A673 (cell line): ENCODE measurements around the gene FCHSD2. TPM values are rescaled to one million over a fixed set of nuclear protein-coding genes. Genes with fewer than 3 reads are reported as not detected.

Experiments
- BruUV-seq: library from RNA; stranded (reverse); fragments of 400-500 nt; replicated peaks from 2 replicates; lab custom pipeline; 2021; lab: Mats Ljungman, UMichigan
- CTCF ChIA-PET: fragments of 300-600 bp; sonication (Branson Sonifier 250); formaldehyde crosslinking; loops from one replicate; lab custom pipeline; 2022; ENCODE audit warnings: antibody characterized with exemption; lab: Charles Lee
- POLR2A ChIA-PET: fragments of 300-600 bp; sonication (Branson Sonifier 250); formaldehyde crosslinking; loops from one replicate; lab custom pipeline; 2022; ENCODE audit warnings: antibody characterized with exemption; ENCODE audit not compliant: low non-redundant PET; lab: Charles Lee
- DNase-seq: peaks from one replicate; pipeline ENCODE4 v3.0.0-alpha.2; 2015; ENCODE audit warnings: low spot score
- H3K27ac ChIP-seq: fragments of 200-600 bp; sonication (generic); 2 replicates; pipeline ENCODE4 v1.5.1; 2016; ENCODE audit warnings: mixed run types, low read depth, mild to moderate bottlenecking, mixed read lengths, antibody characterized with exemption, low read length; ENCODE audit not compliant: poor library complexity, severe bottlenecking
- H3K27me3 ChIP-seq: fragments of 200-600 bp; sonication (generic); replicated peaks from 2 replicates; pipeline ENCODE4 v1.6.1; 2017; ENCODE audit warnings: mixed run types, low read depth, mild to moderate bottlenecking, mixed read lengths, antibody characterized with exemption, low read length; ENCODE audit not compliant: insufficient read depth, poor library complexity
- H3K36me3 ChIP-seq: fragments of 200-600 bp; sonication (generic); 2 replicates; pipeline ENCODE4 v1.6.1; 2016; ENCODE audit warnings: mixed run types, mild to moderate bottlenecking, mixed read lengths, antibody characterized with exemption, low read length; ENCODE audit not compliant: insufficient read depth, poor library complexity, severe bottlenecking
- H3K4me1 ChIP-seq: fragments of 200-600 bp; sonication (generic); 2 replicates; pipeline ENCODE4 v1.6.1; 2017; ENCODE audit warnings: mixed run types, mild to moderate bottlenecking, mixed read lengths, antibody characterized with exemption, low read length; ENCODE audit not compliant: insufficient read depth, poor library complexity, severe bottlenecking
- H3K4me3 ChIP-seq: fragments of 200-600 bp; sonication (generic); 2 replicates; pipeline ENCODE4 v1.5.1; 2016; ENCODE audit warnings: low read depth, mixed run types, mild to moderate bottlenecking, mixed read lengths, low read length; ENCODE audit not compliant: poor library complexity, severe bottlenecking
- H3K9me3 ChIP-seq: fragments of 200-600 bp; sonication (generic); 2 replicates; pipeline ENCODE4 v1.6.1; 2016; ENCODE audit warnings: mixed run types, low read depth, mild to moderate bottlenecking, mixed read lengths, antibody characterized with exemption, low read length; ENCODE audit not compliant: poor library complexity, severe bottlenecking
- CTCF ChIP-seq: fragments of 300-800, 200-600 bp; sonication (generic); conservative IDR thresholded peaks from 2 replicates; pipeline ENCODE4 v1.5.1; 2017; ENCODE audit warnings: low read depth, mild to moderate bottlenecking, antibody characterized with exemption, low read length, moderate library complexity, mixed read lengths
- EZH2 ChIP-seq: fragments of 200-600 bp; sonication (generic); IDR thresholded peaks from 2 replicates; pipeline ENCODE4 v1.6.1; 2017; ENCODE audit warnings: borderline replicate concordance, low read depth, mild to moderate bottlenecking, mixed read lengths, antibody characterized with exemption, low read length; ENCODE audit not compliant: poor library complexity, severe bottlenecking
- intact Hi-C: fragments of 100-400 bp; cut with micrococcal nuclease; formaldehyde crosslinking; loops from one replicate; pipeline ENCODE4 v1.10.0; 2022; ENCODE audit not compliant: unreplicated experiment
- total RNA-seq: library from RNA; stranded (reverse); gene quantifications from 2 replicates; pipeline ENCODE4 v1.2.3, GENCODE V29; 2021

The FCHSD2 gene
- total RNA-seq, 1 experiment from 2014 or later = 44.7 TPM

- Histone ChIP-seq H3K9me3 (no peaks in the 10 kb centered on the region), H3K36me3 (no peaks in the 10 kb centered on the region), H3K4me1 (no peaks in the 10 kb centered on the region), H3K27me3 (no peaks in the 10 kb centered on the region), H3K4me3 (no peak overlapping the region), H3K27ac (no peak overlapping the region)
- no peak for DNase-seq
- intact Hi-C loops = no loop called here
- BruUV-seq = no TSS peak
- CTCF ChIA-PET = interaction anchor here (0.6 kb wide), 1 partner anchor 328 kb away, joined by 3 read pairs; no protein-coding TSS in a partner anchor
- TF ChIP-seq CTCF (no peak), EZH2 (no peak)
- POLR2A ChIA-PET = no interaction called here
These were observed 285.4 kb downstream of the FCHSD2 start for GRCh38 chr11:72856551-72857345.

GRCh38 chr11:72856065-72856464 lies 286.1 kb downstream of the FCHSD2 start:
- ChIA-PET CTCF (no interaction called here), POLR2A (no interaction called here)
- BruUV-seq = no TSS peak
- no peak for DNase-seq
- no peak for TF ChIP-seq EZH2
- TF ChIP-seq CTCF = no peak
- no peaks in the 10 kb centered on the region for H3K4me1 ChIP-seq
- intact Hi-C loops = no loop called here
- H3K27ac ChIP-seq = no peak overlapping the region
- no peaks in the 10 kb centered on the region for H3K27me3 ChIP-seq
- no peaks in the 10 kb centered on the region for H3K36me3 ChIP-seq
- no peak overlapping the region for H3K4me3 ChIP-seq
- H3K9me3 ChIP-seq = no peaks in the 10 kb centered on the region

- ChIA-PET CTCF (no interaction called here), POLR2A (no interaction called here)
- H3K27me3 ChIP-seq = no peaks in the 10 kb centered on the region
- no peaks in the 10 kb centered on the region for H3K4me1 ChIP-seq
- no TSS peak for BruUV-seq
- intact Hi-C loops = no loop called here
- no peak overlapping the region for H3K4me3 ChIP-seq
- no peaks in the 10 kb centered on the region for H3K36me3 ChIP-seq
- no peaks in the 10 kb centered on the region for H3K9me3 ChIP-seq
- no peak overlapping the region for H3K27ac ChIP-seq
- no peak for TF ChIP-seq EZH2
- no peak for DNase-seq
These were observed 290.4 kb downstream of the FCHSD2 start for GRCh38 chr11:72851726-72852125.
